Suppressor macrophage (primary cell): ENCODE data around the gene NAE1.
"Not testable (repeated sequence)": the region's sequence is repeated elsewhere in the genome, so short reads cannot be mapped to it uniquely, and the experiment has no call there.

Source experiments
- DNase-seq, 4 experiments: peaks; one replicate each; pipeline ENCODE4 v3.0.0-alpha.2; 2020 to 2022
- total RNA-seq, 17 experiments: gene quantifications; one replicate each; lab custom pipeline; 2026; ENCODE audit warnings: mixed read lengths in 6 of 17, inconsistent platforms in 3 of 17; lab: John Stamatoyannopoulos, UW

Gene NAE1
- total RNA-seq: 15.2 to 54.6 (median 29.1) reads per million in 17 experiments

- peak; percentile 93 to 98 (median 97) for DNase-seq
Observed at GRCh38 chr16:66830422-66831404, at the start of gene NAE1. Gene NAE1 (minus strand): TSS chr16:66830976. CDS start chr16:66830899, 77 bp downstream.

- peak; percentile 63 to 78 (median 77) for DNase-seq
Observed at GRCh38 chr16:66878067-66878466, 47.3 kb upstream of the NAE1 start.

GRCh38 chr16:66874079-66874775 is 43.5 kb upstream of the NAE1 start:
- DNase-seq: peak in 1 of 4 experiments; percentile 8

- DNase-seq: no peak
Observed at GRCh38 chr16:66873685-66874055, 42.9 kb upstream of the NAE1 start.

- peak; percentile 99 to 100 (median 100) for DNase-seq
Observed at GRCh38 chr16:66872943-66873684, 42.3 kb upstream of the NAE1 start.

GRCh38 chr16:66872559-66872942 is 41.8 kb upstream of the NAE1 start:
- DNase-seq: peak in 1 of 4 experiments; percentile 22

GRCh38 chr16:66871840-66872239 is 41.1 kb upstream of the NAE1 start:
- no peak for DNase-seq

GRCh38 chr16:66871363-66871762 is 40.6 kb upstream of the NAE1 start:
- not testable (repeated sequence) for DNase-seq

GRCh38 chr16:66869424-66869823 is 38.6 kb upstream of the NAE1 start:
- DNase-seq: peak in 3 of 4 experiments; percentile 23 to 31 (median 27)

GRCh38 chr16:66863707-66864106 is 32.9 kb upstream of the NAE1 start:
- DNase-seq: no peak

- DNase-seq: no peak
Observed at GRCh38 chr16:66862023-66862520, 31.3 kb upstream of the NAE1 start.

GRCh38 chr16:66859397-66860068 is 28.8 kb upstream of the NAE1 start:
- no peak for DNase-seq

GRCh38 chr16:66858740-66859396 is 28.1 kb upstream of the NAE1 start:
- DNase-seq: no peak

- no peak for DNase-seq
Observed at GRCh38 chr16:66857437-66857836, 26.7 kb upstream of the NAE1 start.

- DNase-seq: no peak
Observed at GRCh38 chr16:66856801-66857200, 26.0 kb upstream of the NAE1 start.

GRCh38 chr16:66856184-66856730 is 25.5 kb upstream of the NAE1 start:
- no peak for DNase-seq

- peak; percentile 27 to 60 (median 51) for DNase-seq
Observed at GRCh38 chr16:66853261-66854139, 22.7 kb upstream of the NAE1 start.

- no peak for DNase-seq
Observed at GRCh38 chr16:66851166-66851964, 20.6 kb upstream of the NAE1 start.
